HCT116 (cell line): ENCODE results near the gene SEPHS1. TPM values are rescaled to one million over a fixed set of nuclear protein-coding genes. Genes with fewer than 3 reads are reported as not detected.

Source experiments
- ATAC-seq: fragments of 200-7000 bp; cut with Tn5 transposase; 2 replicates; pipeline ENCODE4 v1.9.1; 2020; ENCODE audit warnings: mild to moderate bottlenecking, moderate library complexity
- BruUV-seq: library from RNA; stranded (reverse); fragments of 400-500 nt; replicated peaks from 2 replicates; lab custom pipeline; 2021; lab: Mats Ljungman, UMichigan
- CTCF ChIA-PET: fragments of 300-600 bp; sonication (Branson Sonifier 250); formaldehyde crosslinking; loops from one replicate; lab custom pipeline; 2021; ENCODE audit warnings: antibody characterized with exemption; lab: Charles Lee
- POLR2A ChIA-PET: fragments of 300-600, 350-600 bp; sonication (Branson Sonifier 250); formaldehyde crosslinking; loops from one replicate; lab custom pipeline; 2021; ENCODE audit warnings: antibody characterized with exemption; lab: Charles Lee
- RAD21 ChIA-PET, 2 experiments: fragments of 300-600 bp; sonication (Branson Sonifier 250); formaldehyde crosslinking; loops; one replicate each; lab custom pipeline; 2023; ENCODE audit warnings: low total read pairs in 2 of 2; ENCODE audit not compliant: uncharacterized antibody in 2 of 2, unreplicated experiment in 2 of 2, low non-redundant PET in 1 of 2; lab: Charles Lee
- DNase-seq: peaks from one replicate; pipeline ENCODE4 v3.0.0-alpha.2; 2010; ENCODE audit warnings: low read depth, low spot score
- H2AFZ ChIP-seq: fragments of 200-600 bp; shearing (Covaris generic), sonication (generic); 2 replicates; pipeline ENCODE4 v1.6.1; 2017; ENCODE audit warnings: low read depth, mixed run types, mixed read lengths, antibody characterized with exemption, low read length; ENCODE audit not compliant: poor library complexity, severe bottlenecking
- H3K27ac ChIP-seq: 2 replicates; pipeline ENCODE4 v1.5.1; 2012; ENCODE audit warnings: low read depth, low read length
- H3K27me3 ChIP-seq: fragments of 200-600 bp; sonication (generic); 2 replicates; pipeline ENCODE4 v1.6.1; 2016; ENCODE audit warnings: mixed run types, low read length, mixed read lengths; ENCODE audit not compliant: insufficient read depth
- H3K36me3 ChIP-seq, 2 experiments: fragments of 200-500 bp in 1 of 2; fragments of 200-600 bp in 1 of 2; sonication (Bioruptor generic) in 1 of 2; sonication (generic) in 1 of 2; 2 replicates each; pipeline versions ENCODE4 v1.5.1 to v1.6.1; 2014 to 2016; ENCODE audit warnings: low read length in 2 of 2, inconsistent platforms in 1 of 2, mixed read lengths in 1 of 2, mixed run types in 1 of 2; ENCODE audit not compliant: insufficient read depth in 2 of 2, control insufficient read depth in 1 of 2
- H3K4me1 ChIP-seq, 2 experiments: fragments of 200-600 bp in 1 of 2; sonication (generic) in 1 of 2; 2 replicates each; pipeline versions ENCODE4 v1.5.1 to v1.6.1; 2012 to 2017; ENCODE audit warnings: low read length in 2 of 2, inconsistent platforms in 1 of 2, mild to moderate bottlenecking in 1 of 2, mixed read lengths in 1 of 2, mixed run types in 1 of 2, moderate library complexity in 1 of 2; ENCODE audit not compliant: insufficient read depth in 2 of 2, control insufficient read depth in 1 of 2
- H3K4me2 ChIP-seq: fragments of 200-600 bp; sonication (generic); 2 replicates; pipeline ENCODE4 v1.6.1; 2017; ENCODE audit warnings: mixed run types, low read length, mixed read lengths
- H3K4me3 ChIP-seq, 2 experiments: fragments of 200-600 bp in 1 of 2; sonication (generic) in 1 of 2; replicated peaks in 1 of 2; 2 replicates each; pipeline ENCODE4 v1.5.1; 2011 to 2016; ENCODE audit warnings: low read length in 2 of 2, control low read depth in 1 of 2, low read depth in 1 of 2, mild to moderate bottlenecking in 1 of 2, mixed read lengths in 1 of 2, mixed run types in 1 of 2
- H3K79me2 ChIP-seq: fragments of 200-600 bp; sonication (generic); 2 replicates; pipeline ENCODE4 v1.6.1; 2017; ENCODE audit warnings: mild to moderate bottlenecking, mixed run types, low read length, moderate library complexity, mixed read lengths; ENCODE audit not compliant: insufficient read depth
- H3K9ac ChIP-seq: fragments of 200-600 bp; sonication (generic); 2 replicates; pipeline ENCODE4 v1.6.1; 2016; ENCODE audit warnings: low read length, mixed read lengths
- H3K9me2 ChIP-seq: fragments of 200-600 bp; sonication (generic), shearing (Covaris generic); 2 replicates; pipeline ENCODE4 v1.6.1; 2017; ENCODE audit warnings: mixed run types, mild to moderate bottlenecking, moderate library complexity; ENCODE audit not compliant: insufficient read depth
- H3K9me3 ChIP-seq, 2 experiments: fragments of 200-500 bp in 1 of 2; fragments of 200-600 bp in 1 of 2; sonication (Bioruptor generic) in 1 of 2; sonication (generic) in 1 of 2; 2 replicates each; pipeline ENCODE4 v1.6.1; 2014 to 2017; ENCODE audit warnings: low read length in 2 of 2, mixed read lengths in 2 of 2, inconsistent platforms in 1 of 2, low read depth in 1 of 2, mild to moderate bottlenecking in 1 of 2, mixed run types in 1 of 2, moderate library complexity in 1 of 2; ENCODE audit not compliant: control insufficient read depth in 1 of 2, insufficient read depth in 1 of 2
- H4K20me1 ChIP-seq: fragments of 200-600 bp; sonication (generic), shearing (Covaris generic); 2 replicates; pipeline ENCODE4 v1.6.1; 2017; ENCODE audit warnings: mixed run types, mild to moderate bottlenecking, moderate library complexity; ENCODE audit not compliant: insufficient read depth
- CBX3 ChIP-seq: IDR thresholded peaks from 2 replicates; pipeline ENCODE4 v1.6.1; 2012; ENCODE audit warnings: low read depth
- CEBPB ChIP-seq: IDR thresholded peaks from 2 replicates; pipeline ENCODE4 v1.6.1; 2012; ENCODE audit warnings: low read depth
- EZH2 ChIP-seq: fragments of 200-600 bp; sonication (generic); IDR thresholded peaks from 2 replicates; pipeline ENCODE4 v1.6.1; 2017; ENCODE audit warnings: antibody characterized with exemption, mixed run types
- FOSL1 ChIP-seq: IDR thresholded peaks from 2 replicates; pipeline ENCODE4 v1.6.1; 2012; ENCODE audit warnings: low read depth
- JUND ChIP-seq: IDR thresholded peaks from 2 replicates; pipeline ENCODE4 v1.6.1; 2012
- POLR2AphosphoS5 ChIP-seq: IDR thresholded peaks from 2 replicates; pipeline ENCODE4 v1.6.1; 2011; ENCODE audit warnings: mild to moderate bottlenecking, low read depth, low read length, moderate library complexity
- SIN3A ChIP-seq: IDR thresholded peaks from 2 replicates; pipeline ENCODE4 v1.6.1; 2012; ENCODE audit warnings: low read depth
- SP1 ChIP-seq: IDR thresholded peaks from 2 replicates; pipeline ENCODE4 v1.6.1; 2012; ENCODE audit warnings: low read depth
- ZNF274 ChIP-seq: fragments of 200-500 bp; sonication (Bioruptor generic); IDR thresholded peaks from 2 replicates; pipeline ENCODE4 v1.6.1; 2014; ENCODE audit warnings: mild to moderate bottlenecking, low read depth, low read length, inconsistent platforms
- intact Hi-C: fragments of 100-400 bp; cut with micrococcal nuclease; formaldehyde crosslinking; loops from 2 replicates; pipeline ENCODE4 v1.10.0; 2022
- total RNA-seq: library from RNA; stranded (reverse); gene quantifications from one replicate; pipeline ENCODE4 v1.2.1, GENCODE V29; 2021; ENCODE audit not compliant: unreplicated experiment

SEPHS1 gene
- total RNA-seq, 1 experiment from 2014 or later: 51.7 TPM

- Histone ChIP-seq H3K79me2 (no peaks in the 10 kb centered on the region), H3K4me1 (no peaks in the 10 kb centered on the region), H3K9ac (no peak overlapping the region), H3K4me2 (no peak overlapping the region), H3K9me2 (no peaks in the 10 kb centered on the region), H3K36me3 (0 out of 4 replicates have a peak, but pooled peaks cover 2 to 14% of the 10 kb centered on the region in 2 experiments), H2AFZ (no peak overlapping the region), H4K20me1 (no peaks in the 10 kb centered on the region), H3K27me3 (no peaks in the 10 kb centered on the region), H3K9me3 (no peaks in the 10 kb centered on the region), H3K4me3 (no peak overlapping the region), H3K27ac (no peak overlapping the region)
- POLR2A ChIA-PET: no interaction called here
- RAD21 ChIA-PET: no interaction called here
- BruUV-seq: no TSS peak
- DNase-seq: no peak
- intact Hi-C loops: no loop called here
- ATAC-seq: no peak
- CTCF ChIA-PET: no interaction called here
- no peak for TF ChIP-seq SP1
- no peak for TF ChIP-seq CBX3
- TF ChIP-seq CEBPB: no peak
- TF ChIP-seq EZH2: no peak
- no peak for TF ChIP-seq SIN3A
- TF ChIP-seq ZNF274: no peak
- TF ChIP-seq POLR2AphosphoS5: no peak
- TF ChIP-seq JUND: no peak
Observed at GRCh38 chr10:13319166-13319565, 28.9 kb downstream of the SEPHS1 start.

GRCh38 chr10:13317474-13317873, 30.6 kb downstream of the SEPHS1 start:
- no peaks in the 10 kb centered on the region for H3K79me2 ChIP-seq
- ChIA-PET CTCF (no interaction called here), POLR2A (interaction anchor here (0.8 kb wide), 1 partner anchor 15 kb away, joined by 3 read pairs; no protein-coding TSS in a partner anchor), RAD21 (no interaction called here)
- intact Hi-C loops: no loop called here
- no peaks in the 10 kb centered on the region for H4K20me1 ChIP-seq
- no peak overlapping the region for H3K27ac ChIP-seq
- H3K9me2 ChIP-seq: no peaks in the 10 kb centered on the region
- H3K4me1 ChIP-seq: no peaks in the 10 kb centered on the region
- 0 out of 4 replicates have a peak, but pooled peaks cover 1 to 9% of the 10 kb centered on the region in 2 experiments for H3K36me3 ChIP-seq
- no peak for ATAC-seq
- no peak overlapping the region for H3K4me3 ChIP-seq
- no peak for TF ChIP-seq FOSL1
- no peak for DNase-seq
- no peak overlapping the region for H3K4me2 ChIP-seq
- H3K9ac ChIP-seq: no peak overlapping the region
- no peak overlapping the region for H2AFZ ChIP-seq
- no peaks in the 10 kb centered on the region for H3K27me3 ChIP-seq
- no TSS peak for BruUV-seq
- no peaks in the 10 kb centered on the region for H3K9me3 ChIP-seq
